WTC11 (cell line): Measurements from ENCODE around the gene RAP1GAP. TPM values are rescaled to one million over a fixed set of nuclear protein-coding genes. Genes with fewer than 3 reads are reported as not detected.
A peak's percentile ranks its signal among the peaks of the same experiment; 100 is the strongest.

Source experiments
- ATAC-seq: fragments of 200-7000 bp; cut with Tn5 transposase; 2 replicates; pipeline ENCODE4 v1.10.0; 2021; ENCODE audit warnings: mild to moderate bottlenecking, moderate library complexity
- CTCF ChIA-PET: fragments of 300-600 bp; sonication (Branson Sonifier 250); formaldehyde crosslinking; loops from one replicate; lab custom pipeline; 2021; ENCODE audit warnings: antibody characterized with exemption; lab: Charles Lee
- POLR2A ChIA-PET: fragments of 350-600 bp; sonication (Branson Sonifier 250); formaldehyde crosslinking; loops from one replicate; lab custom pipeline; 2021; ENCODE audit warnings: antibody characterized with exemption; lab: Charles Lee
- DNase-seq: peaks from one replicate; pipeline ENCODE4 v3.0.0; 2021; ENCODE audit warnings: low spot score
- H3K27ac Mint-ChIP-seq: 2 replicates; pipeline ENCODE4 v1.8.0; 2021; ENCODE audit warnings: mixed read lengths
- H3K27me3 Mint-ChIP-seq: 2 replicates; pipeline ENCODE4 v1.8.0; 2021; ENCODE audit warnings: low read depth, mild to moderate bottlenecking, moderate library complexity, mixed read lengths
- H3K36me3 Mint-ChIP-seq: 2 replicates; pipeline ENCODE4 v1.8.0; 2021; ENCODE audit warnings: mixed read lengths
- H3K4me1 Mint-ChIP-seq: 2 replicates; pipeline ENCODE4 v1.8.0; 2022; ENCODE audit warnings: mixed read lengths
- H3K4me3 Mint-ChIP-seq: 2 replicates; pipeline ENCODE4 v1.8.0; 2021; ENCODE audit warnings: mild to moderate bottlenecking, moderate library complexity, mixed read lengths
- H3K9me3 Mint-ChIP-seq: 2 replicates; pipeline ENCODE4 v1.8.0; 2021; ENCODE audit warnings: mixed read lengths
- ARID4B ChIP-seq: sonication (generic); formaldehyde crosslinking; IDR thresholded peaks from 2 replicates; pipeline ENCODE4 v1.8.0; 2023; ENCODE audit warnings: missing genetic modification reagents, mild to moderate bottlenecking, borderline replicate concordance
- CBFB ChIP-seq: sonication (generic); formaldehyde crosslinking; IDR thresholded peaks from 2 replicates; pipeline ENCODE4 v1.8.1; 2022; ENCODE audit warnings: mild to moderate bottlenecking, low read depth, missing genetic modification reagents
- CREM ChIP-seq: sonication (generic); formaldehyde crosslinking; IDR thresholded peaks from 2 replicates; pipeline ENCODE4 v1.8.1; 2022; ENCODE audit warnings: mild to moderate bottlenecking, missing genetic modification reagents, moderate library complexity
- E2F4 ChIP-seq: sonication (generic); formaldehyde crosslinking; IDR thresholded peaks from 2 replicates; pipeline ENCODE4 v1.8.1; 2022; ENCODE audit warnings: low read depth, mild to moderate bottlenecking, moderate library complexity, missing genetic modification reagents, borderline replicate concordance
- EMX1 ChIP-seq: fragments of 250-450 bp; sonication (Bioruptor Pico); IDR thresholded peaks from 2 replicates; pipeline ENCODE4 v1.8.0; 2021; ENCODE audit warnings: mild to moderate bottlenecking
- ETV6 ChIP-seq: sonication (generic); formaldehyde crosslinking; IDR thresholded peaks from 2 replicates; pipeline ENCODE4 v1.8.1; 2022; ENCODE audit warnings: mild to moderate bottlenecking, missing genetic modification reagents
- GRHL2 ChIP-seq: fragments of 250-450 bp; sonication (Bioruptor Pico); IDR thresholded peaks from 2 replicates; pipeline ENCODE4 v1.8.0; 2022; ENCODE audit warnings: mild to moderate bottlenecking, moderate library complexity; ENCODE audit not compliant: insufficient replicate concordance, severe bottlenecking
- IRF2 ChIP-seq: sonication (generic); formaldehyde crosslinking; IDR thresholded peaks from 2 replicates; pipeline ENCODE4 v1.8.0; 2022; ENCODE audit warnings: low read depth, missing genetic modification reagents, borderline replicate concordance
- JUN ChIP-seq: sonication (generic); formaldehyde crosslinking; IDR thresholded peaks from 2 replicates; pipeline ENCODE4 v1.8.0; 2023; ENCODE audit warnings: mild to moderate bottlenecking, missing genetic modification reagents
- MLX ChIP-seq: sonication (generic); formaldehyde crosslinking; IDR thresholded peaks from 2 replicates; pipeline ENCODE4 v1.8.1; 2023; ENCODE audit warnings: mild to moderate bottlenecking, missing genetic modification reagents, moderate library complexity
- MXD4 ChIP-seq: fragments of 250-450 bp; sonication (Bioruptor Pico); IDR thresholded peaks from 2 replicates; pipeline ENCODE4 v1.8.0; 2021; ENCODE audit warnings: mild to moderate bottlenecking, moderate library complexity, borderline replicate concordance
- NFATC4 ChIP-seq: fragments of 250-450 bp; sonication (Bioruptor Pico); IDR thresholded peaks from 2 replicates; pipeline ENCODE4 v1.9.0; 2021; ENCODE audit warnings: mild to moderate bottlenecking
- NFE2L1 ChIP-seq: sonication (generic); formaldehyde crosslinking; IDR thresholded peaks from 2 replicates; pipeline ENCODE4 v1.8.1; 2023; ENCODE audit warnings: missing genetic modification reagents
- RELA ChIP-seq: sonication (generic); formaldehyde crosslinking; IDR thresholded peaks from 2 replicates; pipeline ENCODE4 v1.8.1; 2022; ENCODE audit warnings: missing genetic modification reagents, mild to moderate bottlenecking, borderline replicate concordance
- RORB ChIP-seq: fragments of 250-450 bp; sonication (Bioruptor Pico); IDR thresholded peaks from 2 replicates; pipeline ENCODE4 v1.9.0; 2021; ENCODE audit warnings: mild to moderate bottlenecking
- ZBTB21 ChIP-seq: sonication (generic); formaldehyde crosslinking; IDR thresholded peaks from 2 replicates; pipeline ENCODE4 v1.8.1; 2023; ENCODE audit warnings: mild to moderate bottlenecking, missing genetic modification reagents, borderline replicate concordance
- ZNF232 ChIP-seq: sonication (generic); formaldehyde crosslinking; IDR thresholded peaks from 2 replicates; pipeline ENCODE4 v1.8.0; 2022; ENCODE audit warnings: mild to moderate bottlenecking, missing genetic modification reagents
- ZNF263 ChIP-seq: sonication (generic); formaldehyde crosslinking; IDR thresholded peaks from 2 replicates; pipeline ENCODE4 v1.8.1; 2022; ENCODE audit warnings: low read depth, mild to moderate bottlenecking, moderate library complexity, missing genetic modification reagents
- ZNF396 ChIP-seq: fragments of 250-450 bp; sonication (Bioruptor Pico); IDR thresholded peaks from 2 replicates; pipeline ENCODE4 v1.8.0; 2021; ENCODE audit warnings: mild to moderate bottlenecking, moderate library complexity, borderline replicate concordance
- total RNA-seq: library from RNA; stranded (reverse); gene quantifications from 3 replicates; pipeline ENCODE4 v1.2.3, GENCODE V29; 2021
- TF ChIP-seq, protein P1 (sequence below): sonication (generic); formaldehyde crosslinking; IDR thresholded peaks from 2 replicates; pipeline ENCODE4 v1.8.1; 2023; ENCODE audit warnings: mild to moderate bottlenecking, missing genetic modification reagents

Gene RAP1GAP
- total RNA-seq, 1 experiment from 2014 or later: 7.6 TPM

DNA sequence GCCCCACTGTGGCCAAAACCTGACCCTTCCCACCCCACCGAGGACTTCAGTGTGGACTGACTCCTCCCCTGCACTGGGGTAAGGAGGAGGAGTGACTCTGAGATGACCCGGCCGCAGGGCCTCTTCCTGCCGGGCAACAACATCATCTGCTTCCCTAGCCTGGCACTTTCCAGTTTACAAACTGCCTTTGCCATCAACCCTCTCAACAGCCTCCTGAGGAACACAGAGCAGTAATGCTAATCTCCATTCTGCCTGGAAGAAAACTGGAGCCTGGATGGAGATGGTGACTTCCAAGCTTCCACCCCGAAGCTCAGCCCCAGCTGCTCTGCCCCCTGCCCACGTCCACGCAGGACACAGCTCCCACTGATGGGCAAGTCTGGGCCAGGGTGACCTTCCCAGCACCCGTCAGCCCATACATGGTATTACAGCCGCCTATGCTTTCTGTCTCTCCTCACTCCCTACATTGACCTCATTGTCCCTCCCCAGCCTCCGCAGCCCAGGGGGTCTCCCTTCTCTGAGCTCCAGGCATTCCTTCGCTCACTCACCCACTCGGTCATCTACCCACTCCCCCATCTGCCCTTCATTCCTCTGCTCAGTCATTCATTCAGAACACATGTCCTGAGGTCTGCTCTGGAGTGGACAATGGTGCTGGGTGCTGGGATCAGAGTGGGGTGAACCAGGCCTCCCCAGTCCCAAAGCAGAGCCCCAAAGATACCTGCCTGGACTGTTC, 34.2 kb downstream of the RAP1GAP start:
- POLR2A ChIA-PET: interaction anchor here (0.6 kb wide), 1 partner anchor 28 kb away, joined by 3 read pairs; no protein-coding TSS in a partner anchor
- H3K27ac Mint-ChIP-seq: peak overlapping the region; percentile 53; the same call in 1 of the 2 replicates
- no peaks in the 10 kb centered on the region for H3K9me3 Mint-ChIP-seq
- H3K36me3 Mint-ChIP-seq: no peaks in the 10 kb centered on the region
- no peak for DNase-seq
- H3K4me3 Mint-ChIP-seq: no peak overlapping the region
- no peak for ATAC-seq
- no peaks in the 10 kb centered on the region for H3K27me3 Mint-ChIP-seq
- no peak for TF ChIP-seq MXD4
- no peak for TF ChIP-seq RORB
- TF ChIP-seq NFATC4 (CRISPR knock-in tag): no peak
- no peak for TF ChIP-seq MLX (CRISPR knock-in tag)
- no peak for TF ChIP-seq NFE2L1 (CRISPR knock-in tag)
- TF ChIP-seq CBFB: no peak
- TF ChIP-seq CREM (CRISPR knock-in tag): no peak
- no peak for TF ChIP-seq ZNF232 (CRISPR knock-in tag)
- TF ChIP-seq, all 79 proteins: peak for 0
- CTCF ChIA-PET: no interaction called here
- H3K4me1 Mint-ChIP-seq: peaks cover 28% of the 10 kb centered on the region

DNA sequence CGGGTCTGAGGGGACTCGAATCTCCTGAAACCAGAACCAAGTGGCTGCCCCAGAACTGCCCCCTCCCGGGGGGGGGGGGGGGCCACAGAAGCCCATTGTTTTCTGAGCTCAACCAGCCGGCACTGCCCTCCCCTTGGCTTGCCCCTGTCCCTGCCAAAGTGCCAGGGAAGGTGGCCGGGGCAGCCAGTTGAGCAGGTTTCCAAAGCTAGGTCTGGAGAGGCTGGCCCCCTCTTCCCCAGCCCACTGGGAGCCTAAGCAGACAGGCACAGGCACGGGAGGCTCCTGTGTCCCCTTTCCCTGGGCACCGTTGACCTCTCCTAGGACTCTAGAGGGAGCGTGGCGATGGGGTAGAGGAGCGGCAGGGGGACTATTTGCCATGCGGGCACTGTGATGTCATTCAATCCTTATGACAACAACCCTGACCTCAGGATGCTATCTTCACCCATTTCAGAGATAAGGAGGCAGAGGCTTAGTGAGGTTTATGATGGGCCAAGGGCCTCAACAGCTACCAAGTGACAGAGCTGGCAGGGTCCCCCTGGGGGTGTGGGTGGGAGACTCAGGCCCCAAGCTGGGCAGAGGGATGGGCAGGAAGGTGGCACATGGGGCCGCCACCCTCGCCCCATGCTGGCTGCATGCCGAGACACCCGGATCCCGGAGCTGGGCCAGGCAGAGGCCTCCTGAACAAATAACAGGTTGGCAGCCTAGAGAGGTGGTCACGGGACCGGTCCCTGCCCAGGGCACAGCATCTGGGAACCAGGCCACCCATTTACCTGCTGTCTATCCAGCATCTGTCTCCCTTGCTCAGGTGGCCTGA, 35.0 kb downstream of the RAP1GAP start:
- no peaks in the 10 kb centered on the region for H3K9me3 Mint-ChIP-seq
- no peaks in the 10 kb centered on the region for H3K36me3 Mint-ChIP-seq
- ATAC-seq: no peak
- DNase-seq: no peak
- H3K27ac Mint-ChIP-seq: peak overlapping the region; percentile 53; the same call in 1 of the 2 replicates
- ChIA-PET CTCF (no interaction called here), POLR2A (interaction anchor here (0.6 kb wide), 1 partner anchor 27 kb away, joined by 3 read pairs; no protein-coding TSS in a partner anchor)
- H3K27me3 Mint-ChIP-seq: no peaks in the 10 kb centered on the region
- peaks cover 30% of the 10 kb centered on the region for H3K4me1 Mint-ChIP-seq
- TF ChIP-seq JUN: no peak
- TF ChIP-seq ZNF263 (CRISPR knock-in tag): no peak
- TF ChIP-seq ARID4B (CRISPR knock-in tag): no peak
- no peak for TF ChIP-seq ZNF396 (CRISPR knock-in tag)
- no peak for TF ChIP-seq EMX1 (CRISPR knock-in tag)
- TF ChIP-seq ZBTB21 (CRISPR knock-in tag): no peak
- TF ChIP-seq IRF2 (CRISPR knock-in tag): no peak
- TF ChIP-seq, protein P1, sequence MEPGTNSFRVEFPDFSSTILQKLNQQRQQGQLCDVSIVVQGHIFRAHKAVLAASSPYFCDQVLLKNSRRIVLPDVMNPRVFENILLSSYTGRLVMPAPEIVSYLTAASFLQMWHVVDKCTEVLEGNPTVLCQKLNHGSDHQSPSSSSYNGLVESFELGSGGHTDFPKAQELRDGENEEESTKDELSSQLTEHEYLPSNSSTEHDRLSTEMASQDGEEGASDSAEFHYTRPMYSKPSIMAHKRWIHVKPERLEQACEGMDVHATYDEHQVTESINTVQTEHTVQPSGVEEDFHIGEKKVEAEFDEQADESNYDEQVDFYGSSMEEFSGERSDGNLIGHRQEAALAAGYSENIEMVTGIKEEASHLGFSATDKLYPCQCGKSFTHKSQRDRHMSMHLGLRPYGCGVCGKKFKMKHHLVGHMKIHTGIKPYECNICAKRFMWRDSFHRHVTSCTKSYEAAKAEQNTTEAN (CRISPR knock-in tag): no peak
- TF ChIP-seq ETV6 (CRISPR knock-in tag): no peak
- no peak for TF ChIP-seq RELA (CRISPR knock-in tag)
- no peak for TF ChIP-seq GRHL2 (CRISPR knock-in tag)
- TF ChIP-seq E2F4 (CRISPR knock-in tag): no peak
- H3K4me3 Mint-ChIP-seq: no peak overlapping the region
